Measurements from ENCODE around the gene MMP24. TPM values are rescaled to one million over a fixed set of nuclear protein-coding genes. Genes with fewer than 3 reads are reported as not detected.
A peak's percentile ranks its signal among the peaks of the same experiment; 100 is the strongest.
"Not testable (repeated sequence)": the region's sequence is repeated elsewhere in the genome, so short reads cannot be mapped to it uniquely, and the experiment has no call there.

MMP24 gene
- total RNA-seq, 1 donor from 2014 or later = not detected

- intact Hi-C loops (cut with micrococcal nuclease); H3K9me3 Mint-ChIP-seq; H3K4me3 Mint-ChIP-seq; H3K27me3 Mint-ChIP-seq; DNase-seq: not testable (repeated sequence)
- Mint-ChIP-seq H3K36me3 (ENCODE audit: low read depth) (peaks cover 10% of the 10 kb centered on the region), H3K4me1 (peaks cover 55% of the 10 kb centered on the region), H3K27ac (peak overlapping the region; percentile 31)
Measured at GRCh38 chr20:35315632-35316020, 89.1 kb downstream of the MMP24 start.

GRCh38 chr20:35316086-35316485 is 89.6 kb downstream of the MMP24 start:
- Mint-ChIP-seq H3K27me3 (no peaks in the 10 kb centered on the region), H3K27ac (peak overlapping the region; percentile 31), H3K4me1 (peaks cover 53% of the 10 kb centered on the region), H3K4me3 (no peak overlapping the region), H3K36me3 (ENCODE audit: low read depth) (peaks cover 12% of the 10 kb centered on the region), H3K9me3 (no peaks in the 10 kb centered on the region)
- intact Hi-C loops (cut with micrococcal nuclease) = no loop called here
- DNase-seq = no peak

GRCh38 chr20:35317416-35318210 is 91.1 kb downstream of the MMP24 start:
- Mint-ChIP-seq H3K4me3 (no peak overlapping the region), H3K27ac (peak overlapping the region; percentile 23), H3K27me3 (no peaks in the 10 kb centered on the region), H3K36me3 (ENCODE audit: low read depth) (peaks cover 7% of the 10 kb centered on the region), H3K4me1 (peaks cover 40% of the 10 kb centered on the region), H3K9me3 (no peaks in the 10 kb centered on the region)
- intact Hi-C loops (cut with micrococcal nuclease) = no loop called here
- no peak for DNase-seq

- no peaks in the 10 kb centered on the region for H3K27me3 Mint-ChIP-seq
- H3K4me3 Mint-ChIP-seq = no peak overlapping the region
- DNase-seq = no peak
- peaks cover 7% of the 10 kb centered on the region for H3K36me3 Mint-ChIP-seq (ENCODE audit: low read depth)
- H3K4me1 Mint-ChIP-seq = peaks cover 44% of the 10 kb centered on the region
- intact Hi-C loops (cut with micrococcal nuclease) = no loop called here
- H3K9me3 Mint-ChIP-seq = no peaks in the 10 kb centered on the region
- peak overlapping the region; percentile 65 for H3K27ac Mint-ChIP-seq
Measured at GRCh38 chr20:35318502-35319157, 92.1 kb downstream of the MMP24 start.

DNA sequence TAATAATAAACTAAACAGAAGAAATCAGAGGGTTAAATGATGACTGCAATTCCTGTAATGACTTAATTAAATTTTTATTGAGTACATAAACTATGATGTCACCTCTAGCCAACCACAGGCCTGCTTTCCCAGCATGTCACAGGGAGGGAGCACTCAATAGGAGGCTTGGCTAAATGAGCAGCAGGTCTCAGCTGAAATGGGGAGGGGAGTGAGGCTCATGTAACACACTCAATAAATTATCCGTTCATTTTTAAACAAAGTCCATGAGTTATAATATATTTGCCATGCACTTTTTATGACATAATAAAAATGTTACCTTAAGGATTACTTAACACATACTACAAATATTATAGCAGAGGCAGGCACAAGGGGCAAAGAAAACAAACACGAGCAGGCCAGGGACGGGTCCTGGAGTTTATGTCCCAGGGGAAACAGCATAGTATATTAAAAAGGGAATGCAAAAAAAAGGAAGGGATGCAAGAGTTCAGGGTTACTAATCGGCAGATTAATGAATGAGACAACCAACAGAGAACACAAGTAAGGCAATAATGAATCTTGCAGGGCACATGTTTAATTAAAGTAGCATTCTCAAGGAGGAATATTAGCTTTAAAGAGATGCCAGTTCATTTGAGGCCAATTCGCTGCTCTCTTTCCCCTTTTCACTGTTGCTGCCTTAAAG is 92.8 kb downstream of the MMP24 start:
- Mint-ChIP-seq H3K27me3 (no peaks in the 10 kb centered on the region), H3K36me3 (ENCODE audit: low read depth) (peaks cover 10% of the 10 kb centered on the region), H3K4me3 (no peak overlapping the region), H3K4me1 (peaks cover 43% of the 10 kb centered on the region), H3K27ac (no peak overlapping the region), H3K9me3 (no peaks in the 10 kb centered on the region)
- intact Hi-C loops (cut with micrococcal nuclease) = no loop called here
- no peak for DNase-seq

DNA sequence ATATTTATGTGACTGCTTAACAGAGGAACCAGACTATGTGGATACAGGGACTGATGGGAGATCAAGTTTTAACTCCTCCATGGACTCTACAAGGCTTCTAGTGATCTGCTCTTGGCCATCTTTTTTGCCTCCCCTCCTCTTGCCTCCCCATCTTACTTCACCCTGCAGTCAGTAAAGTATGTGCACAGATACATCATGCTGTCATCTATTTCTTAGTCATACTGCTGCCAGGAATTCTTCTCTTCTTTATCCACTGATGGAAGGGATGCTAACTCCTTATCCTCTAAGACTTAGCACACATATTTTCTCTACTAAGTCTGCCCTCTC is 93.3 kb downstream of the MMP24 start:
- H3K36me3 Mint-ChIP-seq (ENCODE audit: low read depth) = peaks cover 10% of the 10 kb centered on the region
- no peaks in the 10 kb centered on the region for H3K9me3 Mint-ChIP-seq
- no peak for DNase-seq
- intact Hi-C loops (cut with micrococcal nuclease) = no loop called here
- H3K4me1 Mint-ChIP-seq = peaks cover 38% of the 10 kb centered on the region
- no peak overlapping the region for H3K4me3 Mint-ChIP-seq
- no peaks in the 10 kb centered on the region for H3K27me3 Mint-ChIP-seq
- H3K27ac Mint-ChIP-seq = peak overlapping the region; percentile 26

DNA sequence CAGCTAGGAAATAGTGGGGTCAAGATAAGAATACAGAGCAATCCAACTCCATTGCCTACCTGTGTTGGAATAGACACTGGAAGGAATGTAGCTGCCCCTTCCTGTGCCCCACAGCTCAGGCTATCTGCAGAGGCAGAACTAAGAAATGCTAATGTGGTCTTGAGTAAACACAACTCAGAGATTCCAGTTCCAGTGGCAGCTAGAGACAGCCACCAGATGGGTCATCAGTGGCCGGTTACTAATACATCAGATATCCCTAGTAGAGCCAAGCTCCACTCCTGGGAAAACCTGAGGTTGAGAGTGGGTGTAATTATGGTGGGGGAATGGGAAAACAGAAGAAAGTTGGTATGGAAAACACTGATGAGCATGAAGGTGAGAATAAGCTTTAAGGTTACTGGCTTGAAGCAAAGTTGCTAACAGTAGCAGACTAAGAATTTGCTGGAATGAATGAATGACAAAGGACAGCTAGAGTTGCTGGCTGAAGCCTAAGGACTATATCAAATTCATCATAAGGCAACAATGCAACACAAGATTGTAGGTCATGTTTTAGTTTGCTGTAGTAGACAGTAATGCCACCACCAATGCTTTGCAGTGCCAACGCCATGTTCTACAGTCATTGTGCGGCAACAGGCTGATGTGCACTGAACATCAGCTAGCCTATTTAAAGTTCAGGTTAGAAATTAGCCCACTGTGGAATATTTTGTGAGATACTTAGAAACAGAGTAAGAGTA is 94.1 kb downstream of the MMP24 start:
- no peaks in the 10 kb centered on the region for H3K9me3 Mint-ChIP-seq
- peaks cover 8% of the 10 kb centered on the region for H3K36me3 Mint-ChIP-seq (ENCODE audit: low read depth)
- no peak for DNase-seq
- intact Hi-C loops (cut with micrococcal nuclease) = no loop called here
- peaks cover 34% of the 10 kb centered on the region for H3K4me1 Mint-ChIP-seq
- no peak overlapping the region for H3K4me3 Mint-ChIP-seq
- no peaks in the 10 kb centered on the region for H3K27me3 Mint-ChIP-seq
- no peak overlapping the region for H3K27ac Mint-ChIP-seq

GRCh38 chr20:35325401-35325800 is 98.9 kb downstream of the MMP24 start:
- Mint-ChIP-seq H3K4me3 (no peak overlapping the region), H3K27ac (peak overlapping the region; percentile 39), H3K36me3 (ENCODE audit: low read depth) (peaks cover 11% of the 10 kb centered on the region), H3K27me3 (no peaks in the 10 kb centered on the region), H3K4me1 (peaks cover 33% of the 10 kb centered on the region), H3K9me3 (no peaks in the 10 kb centered on the region)
- no peak for DNase-seq
- intact Hi-C loops (cut with micrococcal nuclease) = no loop called here

DNA sequence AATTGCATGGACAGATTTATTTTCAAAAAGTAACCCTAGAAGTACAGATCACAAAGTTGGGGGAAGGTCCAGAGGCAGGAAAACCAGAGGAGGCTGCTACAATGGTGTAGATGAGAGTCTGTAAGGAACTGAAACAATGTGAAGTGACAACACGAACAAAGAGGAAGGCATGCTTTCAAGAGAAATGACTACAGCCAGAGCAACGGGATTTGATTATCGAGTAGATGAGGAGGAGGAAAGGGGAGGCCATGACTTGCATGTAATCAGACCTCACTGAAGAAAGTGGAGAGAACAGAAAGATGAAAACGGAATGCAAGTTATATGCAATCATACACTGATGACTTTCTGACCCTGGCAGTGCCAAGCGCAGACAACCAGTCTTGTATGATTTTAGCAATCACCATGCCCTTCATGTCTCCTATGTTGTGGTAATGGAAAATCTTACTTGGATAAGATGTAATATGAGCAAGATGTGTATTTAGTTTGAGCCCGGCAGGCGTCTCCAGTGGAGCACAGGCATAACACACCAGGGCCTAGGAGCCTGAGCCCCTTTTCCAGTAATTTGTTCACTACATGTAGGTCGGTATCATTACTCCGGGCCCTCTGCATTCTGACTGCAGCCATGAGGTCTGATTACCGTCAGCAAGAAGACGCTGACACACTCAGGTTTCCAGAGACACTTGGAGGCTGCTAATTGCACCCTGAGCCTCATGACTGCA is 99.7 kb downstream of the MMP24 start:
- H3K27ac Mint-ChIP-seq = peak overlapping the region; percentile 62
- no peaks in the 10 kb centered on the region for H3K27me3 Mint-ChIP-seq
- peaks cover 37% of the 10 kb centered on the region for H3K4me1 Mint-ChIP-seq
- H3K4me3 Mint-ChIP-seq = no peak overlapping the region
- no peaks in the 10 kb centered on the region for H3K9me3 Mint-ChIP-seq
- intact Hi-C loops (cut with micrococcal nuclease) = no loop called here
- DNase-seq = no peak
- peaks cover 9% of the 10 kb centered on the region for H3K36me3 Mint-ChIP-seq (ENCODE audit: low read depth)

Other genes with a start within 250 kb of the MMP24 start
- gene TRPC4AP, start 133.9 kb upstream of the MMP24 start, total RNA-seq = 46.4 and 47.8 TPM in 2 replicates
- 19.2 and 21.1 TPM in 2 replicates for gene EDEM2, start 79.4 kb upstream of the MMP24 start, total RNA-seq
- gene PROCR, start 54.6 kb upstream of the MMP24 start, total RNA-seq = 0.24 and 0.84 TPM in 2 replicates
- gene MMP24OS, start 51.4 kb downstream of the MMP24 start, total RNA-seq = 26.2 and 27.3 TPM in 2 replicates
- 211 and 216 TPM in 2 replicates for gene EIF6, start 58.1 kb downstream of the MMP24 start, total RNA-seq
- not detected in 2 replicates for gene FAM83C, start 65.7 kb downstream of the MMP24 start, total RNA-seq
- gene UQCC1, start 185.3 kb downstream of the MMP24 start, total RNA-seq = 52.1 and 60.6 TPM in 2 replicates
- gene GDF5, start 211.5 kb downstream of the MMP24 start, total RNA-seq = not detected in 2 replicates
- 46.8 and 48.8 TPM in 2 replicates for gene CEP250, start 228.9 kb downstream of the MMP24 start, total RNA-seq

Data from activated CD4-positive, alpha-beta T cell treated with anti-CD3 and anti-CD28 coated beads, Interleukin-2, amount 10 ng/mL, durations not matched to agents 24 days and 14 days (primary cell).